Endothelial cell of umbilical vein (primary cell): Measurements from ENCODE around the gene PTPRQ. TPM values are rescaled to one million over a fixed set of nuclear protein-coding genes. Genes with fewer than 3 reads are reported as not detected.

Source experiments
- BruUV-seq: library from RNA; stranded (reverse); fragments of 400-500 nt; replicated peaks from 2 replicates; lab custom pipeline; 2021; lab: Mats Ljungman, UMichigan
- CTCF ChIA-PET: fragments of 300-600, 350-600 bp; sonication (Branson Sonifier 250); formaldehyde crosslinking; loops from one replicate; lab custom pipeline; 2021; ENCODE audit warnings: antibody characterized with exemption, inconsistent platforms; lab: Charles Lee
- POLR2A ChIA-PET: fragments of 300-600, 350-600 bp; sonication (Branson Sonifier 250); formaldehyde crosslinking; loops from one replicate; lab custom pipeline; 2021; ENCODE audit warnings: antibody characterized with exemption, inconsistent platforms; lab: Charles Lee
- DNase-seq: peaks from one replicate; pipeline ENCODE4 v3.0.0-alpha.2; 2011; ENCODE audit warnings: low read depth, low spot score
- FAIRE-seq: peaks from 2 replicates; lab custom pipeline; 2011; peaks lifted over from hg19 to GRCh38; lab: Jason Lieb, UNC
- H2AFZ ChIP-seq: 2 replicates; pipeline ENCODE4 v1.6.0; 2012; ENCODE audit warnings: low read depth, low read length, control low read depth, inconsistent platforms
- H3K27ac ChIP-seq: 2 replicates; pipeline ENCODE4 v1.5.1; 2011; ENCODE audit warnings: low read depth, mild to moderate bottlenecking, control low read depth, low read length, moderate library complexity; ENCODE audit not compliant: insufficient read depth
- H3K27me3 ChIP-seq, 2 experiments: 2 replicates each; pipeline versions ENCODE4 v1.6.0 to v1.6.1; 2011; ENCODE audit warnings: low read length in 2 of 2, mixed read lengths in 1 of 2; ENCODE audit not compliant: control insufficient read depth in 2 of 2, insufficient read depth in 2 of 2
- H3K36me3 ChIP-seq, 2 experiments: 2 replicates in 1 of 2; 3 replicates in 1 of 2; pipeline ENCODE4 v1.5.1; 2011; ENCODE audit warnings: low read length in 2 of 2, mild to moderate bottlenecking in 1 of 2, moderate library complexity in 1 of 2; ENCODE audit not compliant: control insufficient read depth in 2 of 2, insufficient read depth in 2 of 2; ENCODE audit errors: extremely low read depth in 1 of 2
- H3K4me1 ChIP-seq: 3 replicates; pipeline ENCODE4 v1.5.1; 2011; ENCODE audit warnings: mild to moderate bottlenecking, low read length; ENCODE audit not compliant: control insufficient read depth, insufficient read depth; ENCODE audit errors: extremely low read depth
- H3K4me2 ChIP-seq: 2 replicates; pipeline ENCODE4 v1.6.1; 2011; ENCODE audit warnings: low read length, control low read depth, mixed read lengths; ENCODE audit not compliant: insufficient read depth
- H3K4me3 ChIP-seq, 3 experiments: fragments of 200-600 bp in 1 of 3; sonication (generic), shearing (Covaris generic) in 1 of 3; replicated peaks in 1 of 3; 2 replicates each; pipeline ENCODE4 v1.5.1; 2011 to 2016; ENCODE audit warnings: control low read depth in 3 of 3, low read length in 3 of 3, mild to moderate bottlenecking in 2 of 3, inconsistent platforms in 1 of 3, low read depth in 1 of 3, moderate library complexity in 1 of 3; ENCODE audit not compliant: insufficient read depth in 1 of 3
- H3K79me2 ChIP-seq: 2 replicates; pipeline ENCODE4 v1.6.0; 2012; ENCODE audit warnings: low read length, inconsistent platforms; ENCODE audit not compliant: control insufficient read depth, insufficient read depth
- H3K9ac ChIP-seq: replicated peaks from 2 replicates; pipeline ENCODE3; 2011; ENCODE audit warnings: low read length, control low read depth; ENCODE audit not compliant: insufficient read depth; ENCODE audit errors: extremely low read depth
- H3K9me1 ChIP-seq: replicated peaks from 3 replicates; pipeline ENCODE4 v1.6.0; 2011; ENCODE audit warnings: mild to moderate bottlenecking, low read length; ENCODE audit not compliant: control insufficient read depth, insufficient read depth; ENCODE audit errors: extremely low read depth
- H3K9me3 ChIP-seq: replicated peaks from 2 replicates; pipeline ENCODE4 v1.5.1; 2012; ENCODE audit warnings: low read length, inconsistent platforms; ENCODE audit not compliant: control insufficient read depth, insufficient read depth
- H4K20me1 ChIP-seq: replicated peaks from 2 replicates; pipeline ENCODE3; 2011; ENCODE audit warnings: mild to moderate bottlenecking, low read length; ENCODE audit not compliant: control insufficient read depth, insufficient read depth; ENCODE audit errors: extremely low read depth
- EZH2 ChIP-seq: IDR thresholded peaks from 2 replicates; pipeline ENCODE4 v1.6.1; 2012; ENCODE audit warnings: borderline replicate concordance, low read depth, mild to moderate bottlenecking, moderate library complexity, low read length, inconsistent platforms; ENCODE audit not compliant: severe bottlenecking
- FOS ChIP-seq: IDR thresholded peaks from 2 replicates; pipeline ENCODE4 v1.6.1; 2011; ENCODE audit warnings: mild to moderate bottlenecking, low read length, moderate library complexity, borderline replicate concordance; ENCODE audit not compliant: insufficient read depth
- GATA2 ChIP-seq: IDR thresholded peaks from 2 replicates; pipeline ENCODE4 v1.7.0; 2011; ENCODE audit warnings: low read depth, mild to moderate bottlenecking, moderate library complexity, mixed read lengths, low read length; ENCODE audit not compliant: insufficient read length, insufficient read depth
- JUN ChIP-seq: IDR thresholded peaks from 2 replicates; pipeline ENCODE4 v1.6.1; 2011; ENCODE audit warnings: borderline replicate concordance, low read depth; ENCODE audit not compliant: insufficient read length, insufficient read depth
- MYC ChIP-seq: IDR thresholded peaks from one replicate; pipeline ENCODE4 v1.6.1; 2011; ENCODE audit warnings: mild to moderate bottlenecking, low read depth, low read length
- POLR2A ChIP-seq: IDR thresholded peaks from 2 replicates; pipeline ENCODE4 v1.6.1; 2012; ENCODE audit warnings: low read depth, mild to moderate bottlenecking, control low read depth, low read length
- POLR2AphosphoS5 ChIP-seq: IDR thresholded peaks from 2 replicates; pipeline ENCODE4 v1.6.1; 2012; ENCODE audit warnings: low read depth, mild to moderate bottlenecking, control low read depth, low read length, moderate library complexity; ENCODE audit not compliant: insufficient read depth
- dilution Hi-C: fragments of 300-500 bp; cut with MboI; formaldehyde crosslinking; loops from one replicate; pipeline ENCODE4 v1.15.0; 2019; ENCODE audit warnings: low sequenced_read_pairs; ENCODE audit not compliant: extremely low pct_ligation_motif_present
- intact Hi-C: fragments of 100-400 bp; cut with micrococcal nuclease; formaldehyde crosslinking; loops from one replicate; pipeline ENCODE4 v1.10.0; 2022
- polyA plus RNA-seq, 4 experiments: library from polyadenylated mRNA; depleted of rRNA in 3 of 4; stranded (reverse) in 3 of 4; unstranded in 1 of 4; fragments of >200 nt; gene quantifications; 2 replicates each; pipeline versions ENCODE4 v1.2.1 to v1.2.3, GENCODE V29; 2011 to 2012; ENCODE audit warnings: missing spikeins in 1 of 4
- total RNA-seq: library from RNA; stranded (reverse); gene quantifications from 2 replicates; pipeline ENCODE4 v1.2.3, GENCODE V29; 2021
- TF ChIP-seq, protein P1 (sequence below): IDR thresholded peaks from 2 replicates; pipeline ENCODE4 v1.6.1; 2011; ENCODE audit not compliant: insufficient read depth, insufficient read length
- TF ChIP-seq, protein P2 (sequence below), 2 donors: IDR thresholded peaks; 1 replicate in 1 of 2; 2 replicates in 1 of 2; pipeline ENCODE4 v1.5.1; 2011; ENCODE audit warnings: low read length in 2 of 2, mild to moderate bottlenecking in 2 of 2, moderate library complexity in 2 of 2, control low read depth in 1 of 2, inconsistent platforms in 1 of 2, low read depth in 1 of 2; ENCODE audit not compliant: insufficient read depth in 1 of 2; ENCODE audit errors: extremely low read depth in 1 of 2

Gene PTPRQ
- total and polyA plus RNA-seq, 2 donors (not counting 3 experiments of a cell fraction or from before 2014, with no cell fraction given) = not detected

DNA sequence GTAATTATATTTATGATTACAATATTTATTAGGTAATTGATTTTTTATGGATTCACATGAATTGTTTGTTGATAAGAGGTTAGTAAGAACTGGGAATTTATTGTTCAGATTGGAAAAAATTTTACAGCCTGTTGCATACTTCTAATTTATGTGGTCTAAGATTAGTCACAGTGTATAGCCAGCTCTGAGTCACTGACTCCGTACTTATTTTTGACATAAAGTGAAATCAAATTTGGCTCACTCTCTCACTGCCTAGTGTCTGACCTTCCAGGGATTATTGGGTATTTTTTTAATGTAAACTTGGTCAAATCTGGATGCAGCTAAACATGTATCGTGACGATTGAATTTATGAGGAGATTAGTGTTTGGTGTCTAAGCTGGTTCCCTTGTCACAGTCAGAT lies 109.3 kb downstream of the PTPRQ start:
- no peak overlapping the region for H2AFZ ChIP-seq
- H3K4me2 ChIP-seq = no peak overlapping the region
- ChIA-PET CTCF (interaction anchor here (0.8 to 1.9 kb wide), 4 partner anchors 9 to 358 kb away, joined by 3 to 6 read pairs (median 4); no protein-coding TSS in a partner anchor), POLR2A (no interaction called here)
- no peaks in the 10 kb centered on the region for H3K79me2 ChIP-seq
- intact Hi-C loops = no loop called here
- H3K27me3 ChIP-seq = no peaks in the 10 kb centered on the region
- no peaks in the 10 kb centered on the region for H3K9me1 ChIP-seq
- dilution Hi-C loops = no loop called here
- DNase-seq (peak; percentile 74), FAIRE-seq (peak; percentile 28)
- no peak overlapping the region for H3K4me3 ChIP-seq
- H3K9ac ChIP-seq = no peak overlapping the region
- H3K36me3 ChIP-seq = no peaks in the 10 kb centered on the region
- H3K9me3 ChIP-seq = no peaks in the 10 kb centered on the region
- TF ChIP-seq FOS (peak; percentile 85), JUN (peak; percentile 55), MYC (no peak), GATA2 (no peak), EZH2 (no peak), POLR2A (no peak), POLR2AphosphoS5 (no peak)
- TF ChIP-seq, protein P1, sequence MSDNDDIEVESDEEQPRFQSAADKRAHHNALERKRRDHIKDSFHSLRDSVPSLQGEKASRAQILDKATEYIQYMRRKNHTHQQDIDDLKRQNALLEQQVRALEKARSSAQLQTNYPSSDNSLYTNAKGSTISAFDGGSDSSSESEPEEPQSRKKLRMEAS = no peak
- TF ChIP-seq, protein P2, sequence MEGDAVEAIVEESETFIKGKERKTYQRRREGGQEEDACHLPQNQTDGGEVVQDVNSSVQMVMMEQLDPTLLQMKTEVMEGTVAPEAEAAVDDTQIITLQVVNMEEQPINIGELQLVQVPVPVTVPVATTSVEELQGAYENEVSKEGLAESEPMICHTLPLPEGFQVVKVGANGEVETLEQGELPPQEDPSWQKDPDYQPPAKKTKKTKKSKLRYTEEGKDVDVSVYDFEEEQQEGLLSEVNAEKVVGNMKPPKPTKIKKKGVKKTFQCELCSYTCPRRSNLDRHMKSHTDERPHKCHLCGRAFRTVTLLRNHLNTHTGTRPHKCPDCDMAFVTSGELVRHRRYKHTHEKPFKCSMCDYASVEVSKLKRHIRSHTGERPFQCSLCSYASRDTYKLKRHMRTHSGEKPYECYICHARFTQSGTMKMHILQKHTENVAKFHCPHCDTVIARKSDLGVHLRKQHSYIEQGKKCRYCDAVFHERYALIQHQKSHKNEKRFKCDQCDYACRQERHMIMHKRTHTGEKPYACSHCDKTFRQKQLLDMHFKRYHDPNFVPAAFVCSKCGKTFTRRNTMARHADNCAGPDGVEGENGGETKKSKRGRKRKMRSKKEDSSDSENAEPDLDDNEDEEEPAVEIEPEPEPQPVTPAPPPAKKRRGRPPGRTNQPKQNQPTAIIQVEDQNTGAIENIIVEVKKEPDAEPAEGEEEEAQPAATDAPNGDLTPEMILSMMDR (IDR thresholded peaks at IDR 0.05; ENCODE audit: extremely low read depth in 1 of 2, insufficient read depth in 1 of 2, low read depth in 1 of 2, low read length in 2 of 2) = no peak
- H3K27ac ChIP-seq = no peak overlapping the region
- H4K20me1 ChIP-seq = no peaks in the 10 kb centered on the region
- peaks cover 16% of the 10 kb centered on the region for H3K4me1 ChIP-seq
- BruUV-seq = no TSS peak
